Left lung (tissue), 10 donors: ENCODE results near the gene PIK3C3. TPM values are rescaled to one million over a fixed set of nuclear protein-coding genes. Genes with fewer than 3 reads are reported as not detected.

Source experiments
- ATAC-seq: fragments of 200-7000 bp; cut with Tn5 transposase; one replicate; pipeline ENCODE4 v1.9.1; 2020; ENCODE audit warnings: moderate library complexity
- DNase-seq, 4 donors: peaks; one replicate each; pipeline ENCODE4 v3.0.0-alpha.2; 2013 to 2020
- H3K27ac ChIP-seq, 2 donors: fragments of 200-600 bp; sonication (generic) in 1 of 2; one replicate each; pipeline versions ENCODE4 v1.5.0 to v1.8.0; 2020 to 2021
- H3K27me3 ChIP-seq, 2 donors: fragments of 200-600 bp; sonication (generic) in 1 of 2; one replicate each; pipeline versions ENCODE4 v1.5.0 to v1.8.0; 2020 to 2021
- H3K36me3 ChIP-seq, 2 donors: fragments of 200-600 bp; sonication (generic) in 1 of 2; one replicate each; pipeline versions ENCODE4 v1.5.0 to v1.8.0; 2020 to 2021
- H3K4me1 ChIP-seq, 2 donors: fragments of 200-600 bp; one replicate each; pipeline ENCODE4 v1.8.0; 2021
- H3K4me3 ChIP-seq, 2 donors: fragments of 200-600 bp; sonication (generic) in 1 of 2; one replicate each; pipeline versions ENCODE4 v1.5.0 to v1.8.0; 2020 to 2021; ENCODE audit warnings: mild to moderate bottlenecking in 1 of 2
- H3K9me3 ChIP-seq, 2 donors: fragments of 200-600 bp; sonication (generic) in 1 of 2; one replicate each; pipeline versions ENCODE4 v1.5.0 to v1.8.0; 2020 to 2021
- CTCF ChIP-seq, 2 donors: fragments of 200-600 bp; sonication (generic) in 1 of 2; IDR thresholded peaks; one replicate each; pipeline versions ENCODE4 v1.5.0 to v1.8.0; 2021; ENCODE audit warnings: antibody characterized with exemption in 2 of 2
- intact Hi-C, 2 donors: fragments of 100-400 bp; cut with DNase I; formaldehyde crosslinking; loops; one replicate each; pipeline versions ENCODE4 v1.11.2 to v1.14.2; 2022
- polyA plus RNA-seq, 6 donors: library from polyadenylated mRNA; unstranded; fragments of 120-200 nt; gene quantifications; one replicate each; pipeline ENCODE4 v1.2.1, GENCODE V29; 2013; ENCODE audit not compliant: insufficient read length in 6 of 6
- total RNA-seq, 2 donors: library from RNA; stranded (reverse); fragmentation: NEBNext Ultra II Directional; extraction: Animal tissue kit (Norgen Biotek cat#: 25700); gene quantifications; one replicate each; pipeline ENCODE4 v1.2.1, GENCODE V29; 2021
- donor health status: DM: no; HTN: yes; CAD: no.
- donor health status: DM: no; HTN: no; CAD: no.

PIK3C3 gene
- total and polyA plus RNA-seq, 8 donors: 40.3 to 75.2 (median 55.2) TPM

GRCh38 chr18:42053188-42053781 is 98.3 kb downstream of the PIK3C3 start:
- peak; percentile 67 to 72 for TF ChIP-seq CTCF (IDR thresholded peaks at IDR 0.05)
- intact Hi-C loops: no loop called here
- DNase-seq (peak in 3 of 4 donors; percentile 18 to 59 (median 49)), ATAC-seq (peak; percentile 94)
- Histone ChIP-seq H3K27ac (no peak overlapping the region), H3K9me3 (no peaks in the 10 kb centered on the region), H3K4me1 (peaks cover 0 to 3% of the 10 kb centered on the region in 2 donors), H3K27me3 (no peaks in the 10 kb centered on the region), H3K36me3 (peaks cover 0 to 27% of the 10 kb centered on the region in 2 donors), H3K4me3 (no peak overlapping the region)

GRCh38 chr18:42064109-42064508 is 109.1 kb downstream of the PIK3C3 start:
- Histone ChIP-seq H3K4me3 (no peak overlapping the region), H3K27me3 (no peaks in the 10 kb centered on the region), H3K36me3 (peaks cover 0 to 47% of the 10 kb centered on the region in 2 donors), H3K27ac (no peak overlapping the region), H3K9me3 (no peaks in the 10 kb centered on the region), H3K4me1 (no peaks in the 10 kb centered on the region)
- ATAC-seq: no peak
- intact Hi-C loops: no loop called here
- TF ChIP-seq CTCF (IDR thresholded peaks at IDR 0.05): no peak
- DNase-seq: no peak

GRCh38 chr18:42067518-42067917 is 112.5 kb downstream of the PIK3C3 start:
- ATAC-seq (no peak), DNase-seq (no peak)
- H3K4me1 ChIP-seq: no peaks in the 10 kb centered on the region
- no peaks in the 10 kb centered on the region for H3K27me3 ChIP-seq
- TF ChIP-seq CTCF (IDR thresholded peaks at IDR 0.05): no peak
- H3K36me3 ChIP-seq: peaks cover 0 to 57% of the 10 kb centered on the region in 2 donors
- H3K27ac ChIP-seq: no peak overlapping the region
- H3K4me3 ChIP-seq: no peak overlapping the region
- intact Hi-C loops: no loop called here
- no peaks in the 10 kb centered on the region for H3K9me3 ChIP-seq

GRCh38 chr18:42068030-42068429 is 113.0 kb downstream of the PIK3C3 start:
- TF ChIP-seq CTCF (IDR thresholded peaks at IDR 0.05): no peak
- Histone ChIP-seq H3K4me3 (no peak overlapping the region), H3K27me3 (no peaks in the 10 kb centered on the region), H3K27ac (no peak overlapping the region), H3K36me3 (peaks cover 0 to 62% of the 10 kb centered on the region in 2 donors), H3K9me3 (no peaks in the 10 kb centered on the region), H3K4me1 (no peaks in the 10 kb centered on the region)
- intact Hi-C loops: no loop called here
- ATAC-seq (no peak), DNase-seq (no peak)

GRCh38 chr18:42069036-42069435 is 114.0 kb downstream of the PIK3C3 start:
- ATAC-seq (no peak), DNase-seq (no peak)
- TF ChIP-seq CTCF (IDR thresholded peaks at IDR 0.05): no peak
- Histone ChIP-seq H3K9me3 (no peaks in the 10 kb centered on the region), H3K4me1 (no peaks in the 10 kb centered on the region), H3K27ac (no peak overlapping the region), H3K36me3 (peaks cover 0 to 68% of the 10 kb centered on the region in 2 donors), H3K4me3 (no peak overlapping the region), H3K27me3 (no peaks in the 10 kb centered on the region)
- intact Hi-C loops: no loop called here
